ENCODE measurements around the gene PTPRN2.

DNA sequence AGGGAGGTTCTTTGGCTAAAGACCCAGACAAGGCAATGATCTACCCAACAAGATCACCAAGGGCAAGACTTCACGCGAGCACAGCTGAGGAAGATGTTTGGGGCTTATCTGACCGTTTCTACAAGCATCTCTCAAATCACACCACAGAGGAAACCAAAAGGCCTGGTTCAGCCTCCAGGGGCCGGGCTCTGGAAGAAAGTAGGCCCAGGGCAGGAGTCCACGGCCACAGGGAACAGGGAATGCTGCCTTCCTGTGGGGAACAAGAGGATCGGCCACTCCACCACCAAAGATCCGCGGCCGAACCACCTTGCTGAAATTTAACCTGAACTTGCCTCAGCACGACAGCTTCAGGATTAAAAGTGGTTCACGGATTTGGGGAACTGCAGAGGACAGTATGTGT is 332.5 kb downstream of the PTPRN2 start:
- TF ChIP-seq CTCF (IDR thresholded peaks at IDR 0.05) = no peak
- no peak for TF ChIP-seq POLR2AphosphoS5 (IDR thresholded peaks at IDR 0.05; ENCODE audit: low read depth, low read length)
